ENCODE data around the gene MBLAC1. TPM values are rescaled to one million over a fixed set of nuclear protein-coding genes. Genes with fewer than 3 reads are reported as not detected.

The MBLAC1 gene
- total and polyA plus RNA-seq, 9 of the 15 experiments (the other 6 are each of a cell fraction or from before 2014, with no cell fraction given) = 0.03 to 3.1 (median 0.52) TPM

DNA sequence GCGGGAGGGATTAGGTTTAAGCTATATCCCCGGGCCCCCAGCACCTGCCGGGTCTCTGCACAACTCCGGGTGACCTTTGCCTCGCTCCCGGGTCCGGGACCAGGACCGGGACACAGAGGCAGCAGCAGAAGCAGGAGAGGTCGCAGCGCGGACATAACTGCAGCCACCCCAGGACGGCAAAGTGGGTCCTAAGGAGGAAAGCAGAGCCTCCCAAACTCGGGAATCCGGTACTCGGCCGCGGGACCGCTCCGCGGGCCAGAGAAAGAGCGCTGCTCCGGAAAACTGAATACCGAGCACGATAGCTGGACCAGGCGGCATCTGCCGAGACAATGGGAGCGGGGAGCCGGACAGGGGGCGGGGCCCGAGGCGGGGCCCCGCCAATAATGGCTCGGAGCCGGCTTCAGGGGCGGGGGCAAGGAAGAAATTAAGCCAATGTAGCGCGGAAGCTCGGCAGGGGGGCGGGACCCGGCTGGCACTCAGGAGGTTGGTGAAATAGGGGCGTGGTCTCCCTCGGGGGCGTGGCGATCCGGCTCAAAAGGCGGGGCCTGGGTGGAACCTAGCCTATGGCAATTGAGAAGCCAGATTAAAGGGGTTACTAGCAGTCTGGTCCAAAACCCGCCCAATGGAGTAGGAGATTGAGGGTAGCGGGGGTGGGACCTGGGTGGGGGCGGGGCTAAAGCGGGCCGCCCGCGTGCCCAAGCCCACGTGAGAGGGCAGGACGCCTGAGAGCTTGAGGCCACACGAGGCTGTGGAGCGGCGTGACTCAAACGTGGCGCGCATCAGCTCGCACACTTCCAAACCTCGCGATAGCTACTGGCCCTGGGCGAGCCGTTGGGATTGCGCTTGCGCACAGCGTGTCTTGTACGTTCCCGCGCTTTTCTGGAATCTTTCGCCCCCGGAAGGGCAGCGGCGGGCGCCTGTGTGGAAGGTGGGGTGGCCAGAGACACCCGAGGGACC is 50.6 kb downstream of the MBLAC1 start, which contains the start of the genes GPC2 and STAG3 (continued):
- TF ChIP-seq, protein P1, sequence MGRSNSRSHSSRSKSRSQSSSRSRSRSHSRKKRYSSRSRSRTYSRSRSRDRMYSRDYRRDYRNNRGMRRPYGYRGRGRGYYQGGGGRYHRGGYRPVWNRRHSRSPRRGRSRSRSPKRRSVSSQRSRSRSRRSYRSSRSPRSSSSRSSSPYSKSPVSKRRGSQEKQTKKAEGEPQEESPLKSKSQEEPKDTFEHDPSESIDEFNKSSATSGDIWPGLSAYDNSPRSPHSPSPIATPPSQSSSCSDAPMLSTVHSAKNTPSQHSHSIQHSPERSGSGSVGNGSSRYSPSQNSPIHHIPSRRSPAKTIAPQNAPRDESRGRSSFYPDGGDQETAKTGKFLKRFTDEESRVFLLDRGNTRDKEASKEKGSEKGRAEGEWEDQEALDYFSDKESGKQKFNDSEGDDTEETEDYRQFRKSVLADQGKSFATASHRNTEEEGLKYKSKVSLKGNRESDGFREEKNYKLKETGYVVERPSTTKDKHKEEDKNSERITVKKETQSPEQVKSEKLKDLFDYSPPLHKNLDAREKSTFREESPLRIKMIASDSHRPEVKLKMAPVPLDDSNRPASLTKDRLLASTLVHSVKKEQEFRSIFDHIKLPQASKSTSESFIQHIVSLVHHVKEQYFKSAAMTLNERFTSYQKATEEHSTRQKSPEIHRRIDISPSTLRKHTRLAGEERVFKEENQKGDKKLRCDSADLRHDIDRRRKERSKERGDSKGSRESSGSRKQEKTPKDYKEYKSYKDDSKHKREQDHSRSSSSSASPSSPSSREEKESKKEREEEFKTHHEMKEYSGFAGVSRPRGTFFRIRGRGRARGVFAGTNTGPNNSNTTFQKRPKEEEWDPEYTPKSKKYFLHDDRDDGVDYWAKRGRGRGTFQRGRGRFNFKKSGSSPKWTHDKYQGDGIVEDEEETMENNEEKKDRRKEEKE (IDR thresholded peaks at IDR 0.05; ENCODE audit: borderline replicate concordance in 1 of 2, control insufficient read depth in 1 of 2, low read depth in 2 of 2, low read length in 1 of 2) = no peak
- no peak for TF ChIP-seq E2F3 (CRISPR knock-in tag; IDR thresholded peaks at IDR 0.05)
- no peak for TF ChIP-seq ZNF133 (CRISPR knock-in tag; IDR thresholded peaks at IDR 0.05)
- TF ChIP-seq, protein P2, sequence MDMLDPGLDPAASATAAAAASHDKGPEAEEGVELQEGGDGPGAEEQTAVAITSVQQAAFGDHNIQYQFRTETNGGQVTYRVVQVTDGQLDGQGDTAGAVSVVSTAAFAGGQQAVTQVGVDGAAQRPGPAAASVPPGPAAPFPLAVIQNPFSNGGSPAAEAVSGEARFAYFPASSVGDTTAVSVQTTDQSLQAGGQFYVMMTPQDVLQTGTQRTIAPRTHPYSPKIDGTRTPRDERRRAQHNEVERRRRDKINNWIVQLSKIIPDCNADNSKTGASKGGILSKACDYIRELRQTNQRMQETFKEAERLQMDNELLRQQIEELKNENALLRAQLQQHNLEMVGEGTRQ (CRISPR knock-in tag; IDR thresholded peaks at IDR 0.05) = peak; percentile 79
- no peak for TF ChIP-seq WHSC1 (IDR thresholded peaks at IDR 0.05; ENCODE audit: low read length)
- TF ChIP-seq CBFA2T2 (conservative IDR thresholded peaks at IDR 0.05) = no peak
- TF ChIP-seq, protein P3, sequence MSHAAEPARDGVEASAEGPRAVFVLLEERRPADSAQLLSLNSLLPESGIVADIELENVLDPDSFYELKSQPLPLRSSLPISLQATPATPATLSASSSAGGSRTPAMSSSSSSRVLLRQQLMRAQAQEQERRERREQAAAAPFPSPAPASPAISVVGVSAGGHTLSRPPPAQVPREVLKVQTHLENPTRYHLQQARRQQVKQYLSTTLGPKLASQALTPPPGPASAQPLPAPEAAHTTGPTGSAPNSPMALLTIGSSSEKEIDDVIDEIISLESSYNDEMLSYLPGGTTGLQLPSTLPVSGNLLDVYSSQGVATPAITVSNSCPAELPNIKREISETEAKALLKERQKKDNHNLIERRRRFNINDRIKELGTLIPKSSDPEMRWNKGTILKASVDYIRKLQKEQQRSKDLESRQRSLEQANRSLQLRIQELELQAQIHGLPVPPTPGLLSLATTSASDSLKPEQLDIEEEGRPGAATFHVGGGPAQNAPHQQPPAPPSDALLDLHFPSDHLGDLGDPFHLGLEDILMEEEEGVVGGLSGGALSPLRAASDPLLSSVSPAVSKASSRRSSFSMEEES (CRISPR knock-in tag; IDR thresholded peaks at IDR 0.05) = no peak
- TF ChIP-seq CBX5 (IDR thresholded peaks at IDR 0.05; ENCODE audit: borderline replicate concordance, low read depth) = no peak
- TF ChIP-seq, protein P4, sequence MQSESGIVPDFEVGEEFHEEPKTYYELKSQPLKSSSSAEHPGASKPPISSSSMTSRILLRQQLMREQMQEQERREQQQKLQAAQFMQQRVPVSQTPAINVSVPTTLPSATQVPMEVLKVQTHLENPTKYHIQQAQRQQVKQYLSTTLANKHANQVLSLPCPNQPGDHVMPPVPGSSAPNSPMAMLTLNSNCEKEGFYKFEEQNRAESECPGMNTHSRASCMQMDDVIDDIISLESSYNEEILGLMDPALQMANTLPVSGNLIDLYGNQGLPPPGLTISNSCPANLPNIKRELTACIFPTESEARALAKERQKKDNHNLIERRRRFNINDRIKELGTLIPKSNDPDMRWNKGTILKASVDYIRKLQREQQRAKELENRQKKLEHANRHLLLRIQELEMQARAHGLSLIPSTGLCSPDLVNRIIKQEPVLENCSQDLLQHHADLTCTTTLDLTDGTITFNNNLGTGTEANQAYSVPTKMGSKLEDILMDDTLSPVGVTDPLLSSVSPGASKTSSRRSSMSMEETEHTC (IDR thresholded peaks at IDR 0.05) = no peak; the same call in 1 of the 2 replicates
- TF ChIP-seq, protein P5, sequence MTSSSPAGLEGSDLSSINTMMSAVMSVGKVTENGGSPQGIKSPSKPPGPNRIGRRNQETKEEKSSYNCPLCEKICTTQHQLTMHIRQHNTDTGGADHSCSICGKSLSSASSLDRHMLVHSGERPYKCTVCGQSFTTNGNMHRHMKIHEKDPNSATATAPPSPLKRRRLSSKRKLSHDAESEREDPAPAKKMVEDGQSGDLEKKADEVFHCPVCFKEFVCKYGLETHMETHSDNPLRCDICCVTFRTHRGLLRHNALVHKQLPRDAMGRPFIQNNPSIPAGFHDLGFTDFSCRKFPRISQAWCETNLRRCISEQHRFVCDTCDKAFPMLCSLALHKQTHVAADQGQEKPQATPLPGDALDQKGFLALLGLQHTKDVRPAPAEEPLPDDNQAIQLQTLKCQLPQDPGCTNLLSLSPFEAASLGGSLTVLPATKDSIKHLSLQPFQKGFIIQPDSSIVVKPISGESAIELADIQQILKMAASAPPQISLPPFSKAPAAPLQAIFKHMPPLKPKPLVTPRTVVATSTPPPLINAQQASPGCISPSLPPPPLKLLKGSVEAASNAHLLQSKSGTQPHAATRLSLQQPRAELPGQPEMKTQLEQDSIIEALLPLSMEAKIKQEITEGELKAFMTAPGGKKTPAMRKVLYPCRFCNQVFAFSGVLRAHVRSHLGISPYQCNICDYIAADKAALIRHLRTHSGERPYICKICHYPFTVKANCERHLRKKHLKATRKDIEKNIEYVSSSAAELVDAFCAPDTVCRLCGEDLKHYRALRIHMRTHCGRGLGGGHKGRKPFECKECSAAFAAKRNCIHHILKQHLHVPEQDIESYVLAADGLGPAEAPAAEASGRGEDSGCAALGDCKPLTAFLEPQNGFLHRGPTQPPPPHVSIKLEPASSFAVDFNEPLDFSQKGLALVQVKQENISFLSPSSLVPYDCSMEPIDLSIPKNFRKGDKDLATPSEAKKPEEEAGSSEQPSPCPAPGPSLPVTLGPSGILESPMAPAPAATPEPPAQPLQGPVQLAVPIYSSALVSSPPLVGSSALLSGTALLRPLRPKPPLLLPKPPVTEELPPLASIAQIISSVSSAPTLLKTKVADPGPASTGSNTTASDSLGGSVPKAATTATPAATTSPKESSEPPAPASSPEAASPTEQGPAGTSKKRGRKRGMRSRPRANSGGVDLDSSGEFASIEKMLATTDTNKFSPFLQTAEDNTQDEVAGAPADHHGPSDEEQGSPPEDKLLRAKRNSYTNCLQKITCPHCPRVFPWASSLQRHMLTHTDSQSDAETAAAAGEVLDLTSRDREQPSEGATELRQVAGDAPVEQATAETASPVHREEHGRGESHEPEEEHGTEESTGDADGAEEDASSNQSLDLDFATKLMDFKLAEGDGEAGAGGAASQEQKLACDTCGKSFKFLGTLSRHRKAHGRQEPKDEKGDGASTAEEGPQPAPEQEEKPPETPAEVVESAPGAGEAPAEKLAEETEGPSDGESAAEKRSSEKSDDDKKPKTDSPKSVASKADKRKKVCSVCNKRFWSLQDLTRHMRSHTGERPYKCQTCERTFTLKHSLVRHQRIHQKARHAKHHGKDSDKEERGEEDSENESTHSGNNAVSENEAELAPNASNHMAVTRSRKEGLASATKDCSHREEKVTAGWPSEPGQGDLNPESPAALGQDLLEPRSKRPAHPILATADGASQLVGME (CRISPR knock-in tag; IDR thresholded peaks at IDR 0.05) = peak; percentile 68; the same call in 1 of the 2 replicates
- TF ChIP-seq BHLHE40 (IDR thresholded peaks at IDR 0.05; ENCODE audit: low read length) = peak; percentile 68
